Fibroblast of pulmonary artery (primary cell): ENCODE data around the gene UTP20.

ENCODE experiments used
- DNase-seq: peaks from one replicate; pipeline ENCODE4 v3.0.0-alpha.2; 2010; ENCODE audit warnings: low read depth
- H3K4me3 ChIP-seq: replicated peaks from 2 replicates; pipeline ENCODE4 v1.5.1; 2011; ENCODE audit warnings: low read depth, mild to moderate bottlenecking, control low read depth, low read length, moderate library complexity
- CTCF ChIP-seq: IDR thresholded peaks from 2 replicates; pipeline ENCODE4 v1.5.1; 2011; ENCODE audit warnings: mild to moderate bottlenecking, control low read depth, low read length, inconsistent platforms; ENCODE audit errors: missing control alignments

Gene UTP20

GRCh38 chr12:101243616-101244015 lies 36.3 kb upstream of the UTP20 start:
- H3K4me3 ChIP-seq: no peak overlapping the region
- no peak for TF ChIP-seq CTCF
- DNase-seq: no peak

- no peak for DNase-seq
- no peak for TF ChIP-seq CTCF
- no peak overlapping the region for H3K4me3 ChIP-seq
Measured at GRCh38 chr12:101256266-101256665, 23.6 kb upstream of the UTP20 start.

GRCh38 chr12:101257357-101257756 lies 22.5 kb upstream of the UTP20 start:
- no peak for TF ChIP-seq CTCF
- no peak for DNase-seq
- H3K4me3 ChIP-seq: no peak overlapping the region

- no peak for TF ChIP-seq CTCF
- H3K4me3 ChIP-seq: no peak overlapping the region
- no peak for DNase-seq
Measured at GRCh38 chr12:101267111-101267510, 12.8 kb upstream of the UTP20 start.

- DNase-seq: no peak
- no peak for TF ChIP-seq CTCF
- H3K4me3 ChIP-seq: no peak overlapping the region
Measured at GRCh38 chr12:101276433-101276832, 3.5 kb upstream of the UTP20 start.

- no peak for DNase-seq
- no peak overlapping the region for H3K4me3 ChIP-seq
- TF ChIP-seq CTCF: no peak
Measured at GRCh38 chr12:101277443-101277842, 2.5 kb upstream of the UTP20 start.

- no peak for DNase-seq
- H3K4me3 ChIP-seq: no peak overlapping the region
- TF ChIP-seq CTCF: no peak
Measured at GRCh38 chr12:101287357-101287756, 7.5 kb downstream of the UTP20 start.
